ENCODE results near the gene FAM83G. TPM values are rescaled to one million over a fixed set of nuclear protein-coding genes. Genes with fewer than 3 reads are reported as not detected.
A peak's percentile ranks its signal among the peaks of the same experiment; 100 is the strongest.

Gene FAM83G
- total RNA-seq, 2 donors from 2014 or later = 14.0 to 50.9 TPM

DNA sequence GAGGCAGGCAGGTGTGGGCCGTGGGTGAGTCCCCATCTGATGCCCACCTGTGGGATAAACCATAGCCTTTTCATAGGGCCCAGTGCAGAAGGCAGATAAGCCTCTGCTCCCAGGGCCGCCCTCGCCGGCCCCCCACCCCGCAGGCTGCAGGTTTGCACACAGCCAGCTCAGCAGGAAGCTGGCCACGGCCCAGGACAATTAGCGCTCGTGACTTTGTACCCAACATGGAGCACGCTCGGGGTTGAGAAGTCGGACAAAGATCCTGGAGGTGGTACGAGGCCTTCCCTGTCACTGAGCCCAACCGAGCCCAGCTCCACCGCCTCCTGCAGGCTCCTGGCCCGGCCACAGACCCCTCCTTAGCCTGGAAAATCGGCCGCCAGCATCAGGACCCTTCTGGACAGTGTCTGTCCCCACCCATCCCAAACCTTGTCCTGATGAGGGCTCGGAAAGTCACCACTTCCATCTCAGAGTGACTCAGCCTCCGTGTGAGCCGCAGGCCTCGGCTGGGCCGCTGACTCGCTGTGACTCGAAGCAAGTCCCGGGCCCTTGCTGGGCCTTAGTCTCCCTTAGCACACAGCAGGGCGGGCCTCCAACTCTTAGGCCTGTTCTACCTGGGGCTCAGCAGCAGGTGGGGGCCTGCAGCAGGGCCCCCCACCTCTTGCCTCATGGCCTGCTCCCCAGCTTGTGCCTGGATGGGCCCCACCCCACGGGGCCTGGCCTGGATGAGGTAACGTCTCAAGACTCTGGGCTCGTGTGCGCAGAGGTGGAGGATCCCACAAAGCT is 22.7 kb downstream of the FAM83G start:
- no peak overlapping the region for H3K4me3 ChIP-seq
- TF ChIP-seq, protein P1, sequence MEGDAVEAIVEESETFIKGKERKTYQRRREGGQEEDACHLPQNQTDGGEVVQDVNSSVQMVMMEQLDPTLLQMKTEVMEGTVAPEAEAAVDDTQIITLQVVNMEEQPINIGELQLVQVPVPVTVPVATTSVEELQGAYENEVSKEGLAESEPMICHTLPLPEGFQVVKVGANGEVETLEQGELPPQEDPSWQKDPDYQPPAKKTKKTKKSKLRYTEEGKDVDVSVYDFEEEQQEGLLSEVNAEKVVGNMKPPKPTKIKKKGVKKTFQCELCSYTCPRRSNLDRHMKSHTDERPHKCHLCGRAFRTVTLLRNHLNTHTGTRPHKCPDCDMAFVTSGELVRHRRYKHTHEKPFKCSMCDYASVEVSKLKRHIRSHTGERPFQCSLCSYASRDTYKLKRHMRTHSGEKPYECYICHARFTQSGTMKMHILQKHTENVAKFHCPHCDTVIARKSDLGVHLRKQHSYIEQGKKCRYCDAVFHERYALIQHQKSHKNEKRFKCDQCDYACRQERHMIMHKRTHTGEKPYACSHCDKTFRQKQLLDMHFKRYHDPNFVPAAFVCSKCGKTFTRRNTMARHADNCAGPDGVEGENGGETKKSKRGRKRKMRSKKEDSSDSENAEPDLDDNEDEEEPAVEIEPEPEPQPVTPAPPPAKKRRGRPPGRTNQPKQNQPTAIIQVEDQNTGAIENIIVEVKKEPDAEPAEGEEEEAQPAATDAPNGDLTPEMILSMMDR (IDR thresholded peaks at IDR 0.05) = no peak
- H3K27me3 ChIP-seq = no peaks in the 10 kb centered on the region
- H3K36me3 ChIP-seq = peaks cover 24% of the 10 kb centered on the region
- H3K4me1 ChIP-seq = peaks cover 0 to 16% of the 10 kb centered on the region in 2 donors
- DNase-seq (ENCODE audit: low spot score) = no peak
- H3K27ac ChIP-seq = peak overlapping the region in 1 of 2 donors; percentile 57
- no peaks in the 10 kb centered on the region for H3K9me3 ChIP-seq

DNA sequence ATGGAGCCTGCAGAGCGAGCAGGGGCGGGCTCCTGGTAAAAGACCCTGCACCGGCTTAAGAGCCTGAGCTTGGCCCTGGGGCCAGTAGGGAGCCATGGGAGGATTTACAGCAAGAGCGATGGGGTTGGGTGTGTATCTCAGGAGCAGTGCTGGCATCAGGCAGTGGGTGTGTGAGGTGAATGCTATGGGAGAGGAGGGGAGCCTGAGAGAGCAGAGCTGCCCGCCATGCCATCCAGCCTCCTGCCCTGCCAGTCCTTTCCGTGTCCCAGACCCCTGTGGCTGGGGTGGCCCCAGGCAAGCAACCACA is 23.3 kb downstream of the FAM83G start:
- TF ChIP-seq, protein P1 (IDR thresholded peaks at IDR 0.05) = no peak
- peak overlapping the region in 1 of 2 donors; percentile 57 for H3K27ac ChIP-seq
- H3K27me3 ChIP-seq = no peaks in the 10 kb centered on the region
- H3K4me3 ChIP-seq = no peak overlapping the region
- H3K9me3 ChIP-seq = no peaks in the 10 kb centered on the region
- H3K4me1 ChIP-seq = peaks cover 0 to 11% of the 10 kb centered on the region in 2 donors
- peaks cover 30% of the 10 kb centered on the region for H3K36me3 ChIP-seq
- no peak for DNase-seq (ENCODE audit: low spot score)

DNA sequence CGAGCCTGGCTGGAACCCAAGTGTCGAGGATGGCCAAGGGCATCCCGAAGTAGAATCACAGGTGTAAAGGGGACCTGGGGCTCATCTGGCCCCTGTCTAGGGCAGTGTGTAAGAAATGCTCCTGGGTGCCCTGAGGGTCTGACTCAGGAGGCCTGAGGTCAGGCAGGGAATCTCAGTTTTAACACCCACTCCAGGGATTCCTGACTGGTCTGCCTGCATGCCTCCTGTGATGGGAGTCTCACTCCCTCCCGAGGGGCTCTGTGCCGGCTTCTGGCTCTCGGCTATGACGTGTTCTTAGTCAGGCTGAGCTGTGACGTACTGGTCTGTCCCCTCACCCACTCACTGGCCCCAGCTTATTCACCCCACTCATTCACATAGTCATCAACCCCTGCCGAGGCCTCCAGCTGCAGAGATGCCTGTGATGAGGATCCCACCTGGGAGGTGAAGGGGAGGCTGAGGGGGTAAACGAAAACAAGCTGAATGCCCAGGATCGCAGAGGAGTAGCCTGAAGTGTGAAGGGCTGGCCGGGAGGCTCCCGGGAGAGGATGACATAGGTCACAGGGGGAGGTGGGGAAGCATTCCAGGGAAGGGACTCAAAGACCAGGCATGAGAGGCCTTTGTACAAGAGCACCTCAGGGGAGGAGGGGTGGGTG is 23.8 kb downstream of the FAM83G start:
- Histone ChIP-seq H3K27me3 (no peaks in the 10 kb centered on the region), H3K27ac (no peak overlapping the region), H3K4me1 (peaks cover 0 to 6% of the 10 kb centered on the region in 2 donors), H3K36me3 (peaks cover 31% of the 10 kb centered on the region), H3K4me3 (no peak overlapping the region), H3K9me3 (no peaks in the 10 kb centered on the region)
- DNase-seq (ENCODE audit: low spot score) = no peak
- TF ChIP-seq, protein P1 (IDR thresholded peaks at IDR 0.05) = no peak

DNA sequence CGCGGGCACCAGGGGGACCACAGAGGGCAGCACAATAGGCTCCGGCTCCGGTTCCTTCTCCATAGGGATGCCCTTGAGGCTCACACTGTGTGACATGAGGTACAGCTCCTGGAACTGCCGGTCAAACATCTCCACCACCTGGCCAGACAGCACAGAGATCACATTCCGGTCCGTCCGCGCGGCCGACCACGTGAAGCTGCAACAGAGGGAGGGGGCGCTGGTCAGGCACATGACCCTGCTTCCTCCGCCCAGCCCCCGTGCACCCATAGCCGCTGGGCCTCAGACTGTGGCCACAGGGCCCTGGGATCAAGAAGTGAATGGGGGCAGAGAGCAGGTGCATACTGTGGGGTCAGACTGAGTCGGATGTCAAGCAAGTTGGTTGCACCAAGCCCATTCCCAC is 25.9 kb downstream of the FAM83G start:
- Histone ChIP-seq H3K36me3 (peaks cover 31% of the 10 kb centered on the region), H3K4me3 (no peak overlapping the region), H3K27ac (no peak overlapping the region), H3K4me1 (no peaks in the 10 kb centered on the region), H3K27me3 (no peaks in the 10 kb centered on the region), H3K9me3 (no peaks in the 10 kb centered on the region)
- DNase-seq (ENCODE audit: low spot score) = no peak
- TF ChIP-seq, protein P1 (IDR thresholded peaks at IDR 0.05) = no peak

DNA sequence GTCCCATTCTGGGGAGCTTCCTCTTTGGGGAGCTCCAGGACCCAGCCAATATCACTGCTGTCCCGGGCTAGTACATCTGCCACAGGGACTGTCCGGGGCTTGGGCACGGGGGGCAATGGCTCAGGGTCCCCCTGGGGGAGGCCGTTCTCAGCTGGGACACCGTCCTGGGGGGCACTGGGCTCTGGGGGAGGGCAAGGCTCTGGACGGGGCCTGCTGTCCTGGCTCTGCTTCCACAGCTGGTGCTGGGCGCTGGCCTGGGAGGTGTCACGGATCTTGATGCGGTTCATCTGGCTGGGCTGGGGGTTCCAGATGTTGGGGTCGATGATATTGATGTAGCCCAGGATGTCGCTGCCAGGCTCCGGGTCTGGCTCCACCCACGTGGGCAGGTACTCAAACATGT is 26.5 kb downstream of the FAM83G start:
- no peaks in the 10 kb centered on the region for H3K27me3 ChIP-seq
- DNase-seq (ENCODE audit: low spot score) = no peak

More for the DNA sequence above, 26.5 kb downstream of the FAM83G start:
- Histone ChIP-seq H3K4me1 (no peaks in the 10 kb centered on the region), H3K36me3 (peaks cover 31% of the 10 kb centered on the region), H3K27ac (no peak overlapping the region), H3K9me3 (no peaks in the 10 kb centered on the region), H3K4me3 (no peak overlapping the region)
- TF ChIP-seq, protein P1 (IDR thresholded peaks at IDR 0.05) = no peak

Measured in right atrium auricular region (tissue), 2 donors.